Measurements from ENCODE around the gene HERPUD1. TPM values are rescaled to one million over a fixed set of nuclear protein-coding genes. Genes with fewer than 3 reads are reported as not detected.
A peak's percentile ranks its signal among the peaks of the same experiment; 100 is the strongest.

HERPUD1 gene
- total and polyA plus RNA-seq, 2 of the 13 experiments (the other 11 are each of a cell fraction or from before 2014, with no cell fraction given), result 96.2 to 323 TPM

DNA sequence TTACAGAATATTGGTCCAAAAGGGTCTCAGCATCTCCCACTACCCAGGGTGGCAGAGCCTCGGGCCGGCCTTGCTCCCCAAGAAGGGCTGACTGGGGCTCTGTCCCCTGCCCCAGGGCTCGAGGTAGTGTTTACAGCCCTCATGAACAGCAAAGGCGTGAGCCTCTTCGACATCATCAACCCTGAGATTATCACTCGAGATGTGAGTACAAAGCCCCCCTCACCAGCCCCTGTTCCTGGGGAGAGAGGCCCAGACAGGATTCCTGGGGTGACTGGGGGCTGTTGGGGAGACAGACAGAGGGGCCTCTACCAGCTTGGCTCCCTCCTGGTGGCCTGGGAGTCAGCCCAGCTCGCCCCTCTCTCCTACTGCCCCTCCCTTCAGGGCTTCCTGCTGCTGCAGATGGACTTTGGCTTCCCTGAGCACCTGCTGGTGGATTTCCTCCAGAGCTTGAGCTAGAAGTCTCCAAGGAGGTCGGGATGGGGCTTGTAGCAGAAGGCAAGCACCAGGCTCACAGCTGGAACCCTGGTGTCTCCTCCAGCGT is 51.3 kb downstream of the HERPUD1 start (continued):
- TF ChIP-seq, protein P1, sequence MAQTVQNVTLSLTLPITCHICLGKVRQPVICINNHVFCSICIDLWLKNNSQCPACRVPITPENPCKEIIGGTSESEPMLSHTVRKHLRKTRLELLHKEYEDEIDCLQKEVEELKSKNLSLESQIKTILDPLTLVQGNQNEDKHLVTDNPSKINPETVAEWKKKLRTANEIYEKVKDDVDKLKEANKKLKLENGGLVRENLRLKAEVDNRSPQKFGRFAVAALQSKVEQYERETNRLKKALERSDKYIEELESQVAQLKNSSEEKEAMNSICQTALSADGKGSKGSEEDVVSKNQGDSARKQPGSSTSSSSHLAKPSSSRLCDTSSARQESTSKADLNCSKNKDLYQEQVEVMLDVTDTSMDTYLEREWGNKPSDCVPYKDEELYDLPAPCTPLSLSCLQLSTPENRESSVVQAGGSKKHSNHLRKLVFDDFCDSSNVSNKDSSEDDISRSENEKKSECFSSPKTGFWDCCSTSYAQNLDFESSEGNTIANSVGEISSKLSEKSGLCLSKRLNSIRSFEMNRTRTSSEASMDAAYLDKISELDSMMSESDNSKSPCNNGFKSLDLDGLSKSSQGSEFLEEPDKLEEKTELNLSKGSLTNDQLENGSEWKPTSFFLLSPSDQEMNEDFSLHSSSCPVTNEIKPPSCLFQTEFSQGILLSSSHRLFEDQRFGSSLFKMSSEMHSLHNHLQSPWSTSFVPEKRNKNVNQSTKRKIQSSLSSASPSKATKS (CRISPR knock-in tag; IDR thresholded peaks at IDR 0.05), result no peak
- TF ChIP-seq NRL (CRISPR knock-in tag; IDR thresholded peaks at IDR 0.05; ENCODE audit: borderline replicate concordance) (no peak), ZNF558 (CRISPR knock-in tag; IDR thresholded peaks at IDR 0.05; ENCODE audit: borderline replicate concordance) (no peak), ZNF772 (CRISPR knock-in tag; IDR thresholded peaks at IDR 0.05) (0 out of 2 replicates have a peak, but pooled peaks have one; percentile 56), ZNF724P (CRISPR knock-in tag; IDR thresholded peaks at IDR 0.05; ENCODE audit: borderline replicate concordance) (peak; percentile 34; the same call in 1 of the 2 replicates), ETV5 (CRISPR knock-in tag; IDR thresholded peaks at IDR 0.05; ENCODE audit: borderline replicate concordance) (peak; percentile 47; the same call in 1 of the 2 replicates), ZNF232 (CRISPR knock-in tag; IDR thresholded peaks at IDR 0.05; ENCODE audit: borderline replicate concordance) (no peak), ZNF605 (CRISPR knock-in tag; IDR thresholded peaks at IDR 0.05) (0 out of 2 replicates have a peak, but pooled peaks have one; percentile 18), ZNF17 (CRISPR knock-in tag; IDR thresholded peaks at IDR 0.05) (no peak), ZNF292 (CRISPR knock-in tag; IDR thresholded peaks at IDR 0.05; ENCODE audit: borderline replicate concordance, low read depth) (0 out of 2 replicates have a peak, but pooled peaks have one; percentile 29), ZNF652 (CRISPR knock-in tag; IDR thresholded peaks at IDR 0.05; ENCODE audit: borderline replicate concordance, low read depth) (no peak), HES4 (CRISPR knock-in tag; IDR thresholded peaks at IDR 0.05; ENCODE audit: borderline replicate concordance) (no peak)
- TF ChIP-seq, protein P2, sequence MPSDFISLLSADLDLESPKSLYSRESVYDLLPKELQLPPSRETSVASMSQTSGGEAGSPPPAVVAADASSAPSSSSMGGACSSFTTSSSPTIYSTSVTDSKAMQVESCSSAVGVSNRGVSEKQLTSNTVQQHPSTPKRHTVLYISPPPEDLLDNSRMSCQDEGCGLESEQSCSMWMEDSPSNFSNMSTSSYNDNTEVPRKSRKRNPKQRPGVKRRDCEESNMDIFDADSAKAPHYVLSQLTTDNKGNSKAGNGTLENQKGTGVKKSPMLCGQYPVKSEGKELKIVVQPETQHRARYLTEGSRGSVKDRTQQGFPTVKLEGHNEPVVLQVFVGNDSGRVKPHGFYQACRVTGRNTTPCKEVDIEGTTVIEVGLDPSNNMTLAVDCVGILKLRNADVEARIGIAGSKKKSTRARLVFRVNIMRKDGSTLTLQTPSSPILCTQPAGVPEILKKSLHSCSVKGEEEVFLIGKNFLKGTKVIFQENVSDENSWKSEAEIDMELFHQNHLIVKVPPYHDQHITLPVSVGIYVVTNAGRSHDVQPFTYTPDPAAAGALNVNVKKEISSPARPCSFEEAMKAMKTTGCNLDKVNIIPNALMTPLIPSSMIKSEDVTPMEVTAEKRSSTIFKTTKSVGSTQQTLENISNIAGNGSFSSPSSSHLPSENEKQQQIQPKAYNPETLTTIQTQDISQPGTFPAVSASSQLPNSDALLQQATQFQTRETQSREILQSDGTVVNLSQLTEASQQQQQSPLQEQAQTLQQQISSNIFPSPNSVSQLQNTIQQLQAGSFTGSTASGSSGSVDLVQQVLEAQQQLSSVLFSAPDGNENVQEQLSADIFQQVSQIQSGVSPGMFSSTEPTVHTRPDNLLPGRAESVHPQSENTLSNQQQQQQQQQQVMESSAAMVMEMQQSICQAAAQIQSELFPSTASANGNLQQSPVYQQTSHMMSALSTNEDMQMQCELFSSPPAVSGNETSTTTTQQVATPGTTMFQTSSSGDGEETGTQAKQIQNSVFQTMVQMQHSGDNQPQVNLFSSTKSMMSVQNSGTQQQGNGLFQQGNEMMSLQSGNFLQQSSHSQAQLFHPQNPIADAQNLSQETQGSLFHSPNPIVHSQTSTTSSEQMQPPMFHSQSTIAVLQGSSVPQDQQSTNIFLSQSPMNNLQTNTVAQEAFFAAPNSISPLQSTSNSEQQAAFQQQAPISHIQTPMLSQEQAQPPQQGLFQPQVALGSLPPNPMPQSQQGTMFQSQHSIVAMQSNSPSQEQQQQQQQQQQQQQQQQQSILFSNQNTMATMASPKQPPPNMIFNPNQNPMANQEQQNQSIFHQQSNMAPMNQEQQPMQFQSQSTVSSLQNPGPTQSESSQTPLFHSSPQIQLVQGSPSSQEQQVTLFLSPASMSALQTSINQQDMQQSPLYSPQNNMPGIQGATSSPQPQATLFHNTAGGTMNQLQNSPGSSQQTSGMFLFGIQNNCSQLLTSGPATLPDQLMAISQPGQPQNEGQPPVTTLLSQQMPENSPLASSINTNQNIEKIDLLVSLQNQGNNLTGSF (CRISPR knock-in tag; IDR thresholded peaks at IDR 0.05), result no peak
- TF ChIP-seq, protein P3, sequence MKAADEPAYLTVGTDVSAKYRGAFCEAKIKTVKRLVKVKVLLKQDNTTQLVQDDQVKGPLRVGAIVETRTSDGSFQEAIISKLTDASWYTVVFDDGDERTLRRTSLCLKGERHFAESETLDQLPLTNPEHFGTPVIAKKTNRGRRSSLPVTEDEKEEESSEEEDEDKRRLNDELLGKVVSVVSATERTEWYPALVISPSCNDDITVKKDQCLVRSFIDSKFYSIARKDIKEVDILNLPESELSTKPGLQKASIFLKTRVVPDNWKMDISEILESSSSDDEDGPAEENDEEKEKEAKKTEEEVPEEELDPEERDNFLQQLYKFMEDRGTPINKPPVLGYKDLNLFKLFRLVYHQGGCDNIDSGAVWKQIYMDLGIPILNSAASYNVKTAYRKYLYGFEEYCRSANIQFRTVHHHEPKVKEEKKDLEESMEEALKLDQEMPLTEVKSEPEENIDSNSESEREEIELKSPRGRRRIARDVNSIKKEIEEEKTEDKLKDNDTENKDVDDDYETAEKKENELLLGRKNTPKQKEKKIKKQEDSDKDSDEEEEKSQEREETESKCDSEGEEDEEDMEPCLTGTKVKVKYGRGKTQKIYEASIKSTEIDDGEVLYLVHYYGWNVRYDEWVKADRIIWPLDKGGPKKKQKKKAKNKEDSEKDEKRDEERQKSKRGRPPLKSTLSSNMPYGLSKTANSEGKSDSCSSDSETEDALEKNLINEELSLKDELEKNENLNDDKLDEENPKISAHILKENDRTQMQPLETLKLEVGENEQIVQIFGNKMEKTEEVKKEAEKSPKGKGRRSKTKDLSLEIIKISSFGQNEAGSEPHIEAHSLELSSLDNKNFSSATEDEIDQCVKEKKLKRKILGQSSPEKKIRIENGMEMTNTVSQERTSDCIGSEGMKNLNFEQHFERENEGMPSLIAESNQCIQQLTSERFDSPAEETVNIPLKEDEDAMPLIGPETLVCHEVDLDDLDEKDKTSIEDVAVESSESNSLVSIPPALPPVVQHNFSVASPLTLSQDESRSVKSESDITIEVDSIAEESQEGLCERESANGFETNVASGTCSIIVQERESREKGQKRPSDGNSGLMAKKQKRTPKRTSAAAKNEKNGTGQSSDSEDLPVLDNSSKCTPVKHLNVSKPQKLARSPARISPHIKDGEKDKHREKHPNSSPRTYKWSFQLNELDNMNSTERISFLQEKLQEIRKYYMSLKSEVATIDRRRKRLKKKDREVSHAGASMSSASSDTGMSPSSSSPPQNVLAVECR (CRISPR knock-in tag; IDR thresholded peaks at IDR 0.05; ENCODE audit: borderline replicate concordance), result no peak
- TF ChIP-seq, protein P4, sequence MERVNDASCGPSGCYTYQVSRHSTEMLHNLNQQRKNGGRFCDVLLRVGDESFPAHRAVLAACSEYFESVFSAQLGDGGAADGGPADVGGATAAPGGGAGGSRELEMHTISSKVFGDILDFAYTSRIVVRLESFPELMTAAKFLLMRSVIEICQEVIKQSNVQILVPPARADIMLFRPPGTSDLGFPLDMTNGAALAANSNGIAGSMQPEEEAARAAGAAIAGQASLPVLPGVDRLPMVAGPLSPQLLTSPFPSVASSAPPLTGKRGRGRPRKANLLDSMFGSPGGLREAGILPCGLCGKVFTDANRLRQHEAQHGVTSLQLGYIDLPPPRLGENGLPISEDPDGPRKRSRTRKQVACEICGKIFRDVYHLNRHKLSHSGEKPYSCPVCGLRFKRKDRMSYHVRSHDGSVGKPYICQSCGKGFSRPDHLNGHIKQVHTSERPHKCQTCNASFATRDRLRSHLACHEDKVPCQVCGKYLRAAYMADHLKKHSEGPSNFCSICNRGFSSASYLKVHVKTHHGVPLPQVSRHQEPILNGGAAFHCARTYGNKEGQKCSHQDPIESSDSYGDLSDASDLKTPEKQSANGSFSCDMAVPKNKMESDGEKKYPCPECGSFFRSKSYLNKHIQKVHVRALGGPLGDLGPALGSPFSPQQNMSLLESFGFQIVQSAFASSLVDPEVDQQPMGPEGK (CRISPR knock-in tag; IDR thresholded peaks at IDR 0.05), result peak; percentile 63; the same call in 1 of the 2 replicates
